Measurements from ENCODE around the gene PKIB.

PKIB gene

GRCh38 chr6:122673343-122673961 is 63.2 kb downstream of the PKIB start:
- H3K4me3 ChIP-seq (ENCODE audit: low read length) = no peak overlapping the region
- no peak for TF ChIP-seq CTCF (conservative IDR thresholded peaks at IDR 0.05; ENCODE audit: low read length)
- DNase-seq (ENCODE audit: low read depth) = no peak

GRCh38 chr6:122676146-122676545 is 65.9 kb downstream of the PKIB start:
- DNase-seq (ENCODE audit: low read depth) = no peak
- no peak for TF ChIP-seq CTCF (conservative IDR thresholded peaks at IDR 0.05; ENCODE audit: low read length)
- H3K4me3 ChIP-seq (ENCODE audit: low read length) = no peak overlapping the region

- no peak for TF ChIP-seq CTCF (conservative IDR thresholded peaks at IDR 0.05; ENCODE audit: low read length)
- DNase-seq (ENCODE audit: low read depth) = no peak
- no peak overlapping the region for H3K4me3 ChIP-seq (ENCODE audit: low read length)
Measured at GRCh38 chr6:122676688-122677087, 66.5 kb downstream of the PKIB start.

- H3K4me3 ChIP-seq (ENCODE audit: low read length) = no peak overlapping the region
- DNase-seq (ENCODE audit: low read depth) = no peak
- TF ChIP-seq CTCF (conservative IDR thresholded peaks at IDR 0.05; ENCODE audit: low read length) = no peak
Measured at GRCh38 chr6:122677406-122677805, 67.2 kb downstream of the PKIB start.

GRCh38 chr6:122678841-122679240 is 68.6 kb downstream of the PKIB start:
- peak; percentile 9 for DNase-seq (ENCODE audit: low read depth)
- no peak overlapping the region for H3K4me3 ChIP-seq (ENCODE audit: low read length)
- TF ChIP-seq CTCF (conservative IDR thresholded peaks at IDR 0.05; ENCODE audit: low read length) = no peak

GRCh38 chr6:122681705-122682104 is 71.5 kb downstream of the PKIB start:
- no peak for TF ChIP-seq CTCF (conservative IDR thresholded peaks at IDR 0.05; ENCODE audit: low read length)
- H3K4me3 ChIP-seq (ENCODE audit: low read length) = no peak overlapping the region
- DNase-seq (ENCODE audit: low read depth) = no peak

GRCh38 chr6:122683989-122684651 is 73.9 kb downstream of the PKIB start:
- no peak overlapping the region for H3K4me3 ChIP-seq (ENCODE audit: low read length)
- TF ChIP-seq CTCF (conservative IDR thresholded peaks at IDR 0.05; ENCODE audit: low read length) = no peak
- no peak for DNase-seq (ENCODE audit: low read depth)

All from AG10803 (cell line).